ENCODE data around the gene TRNP1. TPM values are rescaled to one million over a fixed set of nuclear protein-coding genes. Genes with fewer than 3 reads are reported as not detected.

The TRNP1 gene
- polyA plus RNA-seq, 3 donors, result 0.55 to 2.8 (median 0.92) TPM

- peak overlapping the region in 2 of 7 donors; percentile 37 to 72 for H3K27ac Mint-ChIP-seq
- intact Hi-C loops (cut with micrococcal nuclease), result no loop called here
- TF ChIP-seq CTCF (IDR thresholded peaks at IDR 0.05), result no peak
- 94% methylated on average over 6 of the region's 9 CpGs for WGBS (ENCODE audit: insufficient coverage)
- peaks cover 6 to 13% (median 11%) of the 10 kb centered on the region in 3 donors for H3K27me3 Mint-ChIP-seq (ENCODE audit: low read depth in 3 of 3)
- DNase-seq, result no peak
- Histone ChIP-seq H3K9me3 (replicated peaks in 1 of 2; ENCODE audit: control insufficient read depth in 1 of 2, insufficient read depth in 1 of 2, low read length in 2 of 2) (no peaks in the 10 kb centered on the region), H4K20me1 (ENCODE audit: insufficient read depth, low read length) (no peaks in the 10 kb centered on the region), H3K27ac (ENCODE audit: low read depth in 1 of 2, low read length in 2 of 2) (no peak overlapping the region), H3K79me2 (ENCODE audit: insufficient read depth, low read length) (no peaks in the 10 kb centered on the region), H2AFZ (ENCODE audit: insufficient read depth, low read depth, low read length, poor library complexity, severe bottlenecking) (no peak overlapping the region), H3K4me1 (ENCODE audit: control insufficient read depth in 1 of 2, insufficient read depth in 2 of 2, low read length in 2 of 2) (peaks cover 8 to 17% of the 10 kb centered on the region in 2 donors), H3K36me3 (replicated peaks in 1 of 2; ENCODE audit: control insufficient read depth in 1 of 2, insufficient read depth in 2 of 2, low read length in 2 of 2) (no peaks in the 10 kb centered on the region), H3K4me3 (replicated peaks in 1 of 3; ENCODE audit: low read depth in 2 of 3, low read length in 3 of 3) (no peak overlapping the region), H3K4me2 (replicated peaks; ENCODE audit: extremely low read depth, low read length, poor library complexity, severe bottlenecking) (no peak overlapping the region), H3K9ac (ENCODE audit: insufficient read depth, low read length, poor library complexity, severe bottlenecking) (no peak overlapping the region), H3K27me3 (ENCODE audit: control insufficient read depth in 2 of 2, insufficient read depth in 2 of 2, low read length in 2 of 2) (peaks cover 0 to 11% of the 10 kb centered on the region in 2 donors)
- peaks cover 18% of the 10 kb centered on the region for H3K4me1 Mint-ChIP-seq
- H3K36me3 Mint-ChIP-seq, result peaks cover 3 to 7% of the 10 kb centered on the region in 2 donors
- H3K4me3 Mint-ChIP-seq, result no peak overlapping the region
- H3K9me3 Mint-ChIP-seq, result no peaks in the 10 kb centered on the region
These were observed 14.6 kb downstream of the TRNP1 start for GRCh38 chr1:27007909-27008582.

- Histone ChIP-seq H3K27ac (ENCODE audit: low read depth in 1 of 2, low read length in 2 of 2) (no peak overlapping the region), H3K9ac (ENCODE audit: insufficient read depth, low read length, poor library complexity, severe bottlenecking) (no peak overlapping the region)
- no peak for TF ChIP-seq CTCF (IDR thresholded peaks at IDR 0.05)
These were observed 16.2 kb downstream of the TRNP1 start for GRCh38 chr1:27009601-27010197.

More at GRCh38 chr1:27009601-27010197, 16.2 kb downstream of the TRNP1 start:
- peaks cover 0 to 11% of the 10 kb centered on the region in 2 donors for H3K27me3 ChIP-seq (ENCODE audit: control insufficient read depth in 2 of 2, insufficient read depth in 2 of 2, low read length in 2 of 2)
- H3K4me2 ChIP-seq (replicated peaks; ENCODE audit: extremely low read depth, low read length, poor library complexity, severe bottlenecking), result no peak overlapping the region
- intact Hi-C loops (cut with micrococcal nuclease), result no loop called here
- no peak for DNase-seq
- H4K20me1 ChIP-seq (ENCODE audit: insufficient read depth, low read length), result no peaks in the 10 kb centered on the region
- no peak overlapping the region for H3K4me3 ChIP-seq (replicated peaks in 1 of 3; ENCODE audit: low read depth in 2 of 3, low read length in 3 of 3)
- peak overlapping the region in 1 of 7 donors; percentile 20 for H3K27ac Mint-ChIP-seq
- no peaks in the 10 kb centered on the region for H3K9me3 ChIP-seq (replicated peaks in 1 of 2; ENCODE audit: control insufficient read depth in 1 of 2, insufficient read depth in 1 of 2, low read length in 2 of 2)
- H3K27me3 Mint-ChIP-seq (ENCODE audit: low read depth in 3 of 3), result peaks cover 6 to 13% (median 11%) of the 10 kb centered on the region in 3 donors
- H3K79me2 ChIP-seq (ENCODE audit: insufficient read depth, low read length), result no peaks in the 10 kb centered on the region
- peaks cover 14% of the 10 kb centered on the region for H3K4me1 Mint-ChIP-seq
- peaks cover 10 to 17% of the 10 kb centered on the region in 2 donors for H3K4me1 ChIP-seq (ENCODE audit: control insufficient read depth in 1 of 2, insufficient read depth in 2 of 2, low read length in 2 of 2)
- H3K36me3 Mint-ChIP-seq, result peaks cover 3 to 7% of the 10 kb centered on the region in 2 donors
- H2AFZ ChIP-seq (ENCODE audit: insufficient read depth, low read depth, low read length, poor library complexity, severe bottlenecking), result no peak overlapping the region
- WGBS (ENCODE audit: insufficient coverage), result 94% methylated on average over 5 of the region's 6 CpGs
- no peaks in the 10 kb centered on the region for H3K9me3 Mint-ChIP-seq
- H3K4me3 Mint-ChIP-seq, result no peak overlapping the region
- no peaks in the 10 kb centered on the region for H3K36me3 ChIP-seq (replicated peaks in 1 of 2; ENCODE audit: control insufficient read depth in 1 of 2, insufficient read depth in 2 of 2, low read length in 2 of 2)
